ENCODE data around the gene EGLN3.

EGLN3 gene

DNA sequence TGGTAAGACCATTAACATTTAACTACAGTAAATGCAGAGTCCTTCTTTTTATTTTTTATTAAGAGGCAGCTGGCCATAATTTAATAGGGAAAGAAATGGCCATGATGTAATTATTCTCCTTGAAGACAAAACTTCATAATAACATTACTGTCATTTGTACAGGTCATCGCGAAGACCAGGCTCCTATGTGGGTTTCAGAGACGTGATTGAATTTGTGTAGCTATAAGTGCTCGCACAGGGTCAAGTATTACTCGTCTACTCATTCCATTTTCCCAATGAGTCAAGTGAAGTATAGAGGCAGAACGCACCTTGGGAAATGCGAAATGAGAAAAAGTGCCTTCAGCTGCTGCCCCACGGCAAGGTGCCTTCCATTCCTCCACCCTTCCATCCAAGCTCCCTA, 40.4 kb downstream of the EGLN3 start:
- TF ChIP-seq, protein P1, sequence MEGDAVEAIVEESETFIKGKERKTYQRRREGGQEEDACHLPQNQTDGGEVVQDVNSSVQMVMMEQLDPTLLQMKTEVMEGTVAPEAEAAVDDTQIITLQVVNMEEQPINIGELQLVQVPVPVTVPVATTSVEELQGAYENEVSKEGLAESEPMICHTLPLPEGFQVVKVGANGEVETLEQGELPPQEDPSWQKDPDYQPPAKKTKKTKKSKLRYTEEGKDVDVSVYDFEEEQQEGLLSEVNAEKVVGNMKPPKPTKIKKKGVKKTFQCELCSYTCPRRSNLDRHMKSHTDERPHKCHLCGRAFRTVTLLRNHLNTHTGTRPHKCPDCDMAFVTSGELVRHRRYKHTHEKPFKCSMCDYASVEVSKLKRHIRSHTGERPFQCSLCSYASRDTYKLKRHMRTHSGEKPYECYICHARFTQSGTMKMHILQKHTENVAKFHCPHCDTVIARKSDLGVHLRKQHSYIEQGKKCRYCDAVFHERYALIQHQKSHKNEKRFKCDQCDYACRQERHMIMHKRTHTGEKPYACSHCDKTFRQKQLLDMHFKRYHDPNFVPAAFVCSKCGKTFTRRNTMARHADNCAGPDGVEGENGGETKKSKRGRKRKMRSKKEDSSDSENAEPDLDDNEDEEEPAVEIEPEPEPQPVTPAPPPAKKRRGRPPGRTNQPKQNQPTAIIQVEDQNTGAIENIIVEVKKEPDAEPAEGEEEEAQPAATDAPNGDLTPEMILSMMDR (IDR thresholded peaks at IDR 0.05; ENCODE audit: insufficient read depth, low read length, poor library complexity, severe bottlenecking): no peak
- no peak for TF ChIP-seq EZH2phosphoT487 (conservative IDR thresholded peaks at IDR 0.05; ENCODE audit: low read length)
- H4K20me1 ChIP-seq (ENCODE audit: low read depth, low read length): no peaks in the 10 kb centered on the region
- no peak overlapping the region for H3K4me3 ChIP-seq (ENCODE audit: insufficient read depth, low read length, poor library complexity, severe bottlenecking)
- H3K9me2 ChIP-seq (replicated peaks; ENCODE audit: insufficient read depth, low read length): no peaks in the 10 kb centered on the region
- no peak overlapping the region for H3K4me2 ChIP-seq (ENCODE audit: low read depth, low read length, poor library complexity, severe bottlenecking)
- H2AFZ ChIP-seq (ENCODE audit: low read depth, low read length, severe bottlenecking): no peak overlapping the region
- no peaks in the 10 kb centered on the region for H3K27me3 ChIP-seq (ENCODE audit: low read length)
- no peaks in the 10 kb centered on the region for H3K79me2 ChIP-seq (ENCODE audit: insufficient read depth, low read length)
- no peaks in the 10 kb centered on the region for H3K36me3 ChIP-seq (ENCODE audit: low read length)
- no peak overlapping the region for H3K9ac ChIP-seq (ENCODE audit: low read length)
- H3K27ac ChIP-seq (ENCODE audit: low read depth, low read length): no peak overlapping the region
- H3K9me3 ChIP-seq (ENCODE audit: insufficient read depth, low read length): no peaks in the 10 kb centered on the region
- no peaks in the 10 kb centered on the region for H3F3A ChIP-seq (ENCODE audit: insufficient read depth)

DNA sequence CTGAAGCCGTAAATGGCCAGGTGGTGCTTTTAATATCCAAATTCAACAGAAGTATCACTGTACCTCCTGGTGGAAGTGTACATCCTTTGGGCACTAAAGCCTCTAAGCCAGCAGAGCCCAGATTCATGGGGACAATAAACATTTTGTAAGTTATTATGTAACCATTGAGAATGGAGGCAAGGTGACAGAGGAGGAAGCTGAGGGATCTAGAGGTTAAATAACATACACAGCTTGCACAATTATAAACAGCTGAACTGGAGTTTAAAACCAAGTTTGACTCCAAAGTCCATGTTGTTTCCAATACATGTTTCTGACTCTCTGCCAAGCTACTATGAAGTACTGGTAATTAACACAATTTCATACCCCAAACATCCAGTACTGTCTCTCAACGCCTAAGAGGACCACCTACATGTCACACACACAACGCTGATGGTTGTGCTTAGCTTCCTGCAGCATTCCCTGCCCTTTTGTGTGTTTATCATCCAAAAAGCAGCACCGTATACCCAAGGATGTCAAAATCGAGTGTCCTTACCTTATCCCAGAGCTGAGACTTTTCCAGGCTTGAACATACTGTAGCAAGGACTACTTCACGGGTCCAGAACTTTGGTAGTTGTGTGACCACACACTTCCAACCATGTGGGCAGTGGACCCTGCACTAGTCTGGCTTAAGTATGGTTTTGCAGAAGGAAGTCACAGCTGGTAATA, 41.3 kb downstream of the EGLN3 start:
- Histone ChIP-seq H2AFZ (ENCODE audit: low read depth, low read length, severe bottlenecking) (no peak overlapping the region), H3K9ac (ENCODE audit: low read length) (no peak overlapping the region), H3K9me3 (ENCODE audit: insufficient read depth, low read length) (no peaks in the 10 kb centered on the region), H3K36me3 (ENCODE audit: low read length) (no peaks in the 10 kb centered on the region), H4K20me1 (ENCODE audit: low read depth, low read length) (no peaks in the 10 kb centered on the region), H3K9me2 (replicated peaks; ENCODE audit: insufficient read depth, low read length) (no peaks in the 10 kb centered on the region), H3K27ac (ENCODE audit: low read depth, low read length) (no peak overlapping the region), H3K4me3 (ENCODE audit: insufficient read depth, low read length, poor library complexity, severe bottlenecking) (no peak overlapping the region), H3K4me2 (ENCODE audit: low read depth, low read length, poor library complexity, severe bottlenecking) (no peak overlapping the region), H3K27me3 (ENCODE audit: low read length) (no peaks in the 10 kb centered on the region), H3K79me2 (ENCODE audit: insufficient read depth, low read length) (no peaks in the 10 kb centered on the region), H3F3A (ENCODE audit: insufficient read depth) (no peaks in the 10 kb centered on the region)
- no peak for TF ChIP-seq EZH2phosphoT487 (conservative IDR thresholded peaks at IDR 0.05; ENCODE audit: low read length)
- TF ChIP-seq, protein P1 (IDR thresholded peaks at IDR 0.05; ENCODE audit: insufficient read depth, low read length, poor library complexity, severe bottlenecking): no peak

DNA sequence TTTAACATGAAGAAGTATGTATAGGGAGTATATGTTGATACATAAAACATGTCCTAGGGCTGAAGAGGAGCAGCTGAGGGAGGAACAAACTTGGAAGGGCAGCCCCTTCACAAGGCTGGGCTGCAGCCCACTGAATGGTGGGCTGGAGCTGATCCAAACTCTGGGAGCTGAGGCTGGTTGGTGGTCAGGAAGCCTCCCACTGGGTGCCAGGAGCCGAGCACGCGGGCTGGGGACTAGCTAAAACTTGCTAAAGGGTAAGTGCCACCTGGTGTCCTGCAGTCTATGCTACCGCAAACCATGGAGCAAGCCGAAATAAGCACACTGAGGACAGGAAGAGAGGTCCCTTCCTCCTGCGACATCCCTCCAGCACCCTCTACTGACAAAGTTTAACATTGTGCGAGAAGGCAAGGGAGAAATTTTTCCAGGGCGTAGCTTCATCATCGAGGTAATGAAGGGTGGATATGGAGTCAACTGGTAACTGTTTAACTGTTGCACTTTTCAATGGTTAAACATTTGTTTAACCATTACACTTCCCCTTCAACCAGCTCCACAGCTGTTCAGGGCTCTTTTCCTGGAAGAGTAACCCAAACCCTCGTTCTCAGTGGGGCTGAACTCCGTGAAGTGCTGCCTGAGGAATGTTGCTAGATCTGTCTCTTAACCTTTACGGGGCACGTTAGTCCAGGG, 42.2 kb downstream of the EGLN3 start:
- no peak overlapping the region for H2AFZ ChIP-seq (ENCODE audit: low read depth, low read length, severe bottlenecking)
- H3F3A ChIP-seq (ENCODE audit: insufficient read depth): no peaks in the 10 kb centered on the region

More for the DNA sequence above, 42.2 kb downstream of the EGLN3 start:
- Histone ChIP-seq H3K27ac (ENCODE audit: low read depth, low read length) (no peak overlapping the region), H3K27me3 (ENCODE audit: low read length) (no peaks in the 10 kb centered on the region), H3K9me3 (ENCODE audit: insufficient read depth, low read length) (no peaks in the 10 kb centered on the region), H3K36me3 (ENCODE audit: low read length) (no peaks in the 10 kb centered on the region), H3K9me2 (replicated peaks; ENCODE audit: insufficient read depth, low read length) (no peaks in the 10 kb centered on the region), H3K9ac (ENCODE audit: low read length) (no peak overlapping the region), H3K4me2 (ENCODE audit: low read depth, low read length, poor library complexity, severe bottlenecking) (no peak overlapping the region), H3K79me2 (ENCODE audit: insufficient read depth, low read length) (no peaks in the 10 kb centered on the region), H4K20me1 (ENCODE audit: low read depth, low read length) (no peaks in the 10 kb centered on the region), H3K4me3 (ENCODE audit: insufficient read depth, low read length, poor library complexity, severe bottlenecking) (no peak overlapping the region)
- no peak for TF ChIP-seq EZH2phosphoT487 (conservative IDR thresholded peaks at IDR 0.05; ENCODE audit: low read length)
- TF ChIP-seq, protein P1 (IDR thresholded peaks at IDR 0.05; ENCODE audit: insufficient read depth, low read length, poor library complexity, severe bottlenecking): no peak

All from SU-DHL-6 (cell line).